Type B pancreatic cell (in vitro differentiated cells): Measurements from ENCODE around the gene POU5F1. TPM values are rescaled to one million over a fixed set of nuclear protein-coding genes. Genes with fewer than 3 reads are reported as not detected.

Experiments
- DNase-seq: peaks from one replicate; pipeline ENCODE4 v3.0.0; 2021; ENCODE audit warnings: mixed read lengths; ENCODE audit not compliant: unreplicated experiment; ENCODE audit errors: extremely low spot score
- H3K27ac Mint-ChIP-seq: 2 replicates; pipeline ENCODE4 v1.8.0; 2021; ENCODE audit warnings: mild to moderate bottlenecking, mixed read lengths
- H3K27me3 Mint-ChIP-seq: 2 replicates; pipeline ENCODE4 v1.8.0; 2021; ENCODE audit warnings: mixed read lengths
- H3K36me3 Mint-ChIP-seq: 2 replicates; pipeline ENCODE4 v1.8.0; 2021; ENCODE audit warnings: mixed read lengths
- H3K4me1 Mint-ChIP-seq: one replicate; pipeline ENCODE4 v1.8.0; 2021; ENCODE audit warnings: mixed read lengths; ENCODE audit not compliant: unreplicated experiment
- H3K4me3 Mint-ChIP-seq: 2 replicates; pipeline ENCODE4 v1.8.0; 2021; ENCODE audit warnings: mild to moderate bottlenecking, mixed read lengths
- H3K9me3 Mint-ChIP-seq: 2 replicates; pipeline ENCODE4 v1.8.0; 2021; ENCODE audit warnings: mixed read lengths
- CTCF ChIP-seq: fragments of 200-600 bp; sonication (generic); conservative IDR thresholded peaks from 2 replicates; pipeline ENCODE4 v1.5.0; 2021; ENCODE audit warnings: antibody characterized with exemption, mild to moderate bottlenecking
- total RNA-seq: library from RNA; stranded (reverse); gene quantifications from 2 replicates; pipeline ENCODE4 v1.2.1, GENCODE V29; 2021; ENCODE audit warnings: low replicate concordance

Gene POU5F1
- total RNA-seq, 1 donor from 2014 or later, result not detected

GRCh38 chr6:31140643-31141042, 29.8 kb downstream of the POU5F1 start:
- peaks cover 9% of the 10 kb centered on the region for H3K27me3 Mint-ChIP-seq
- H3K27ac Mint-ChIP-seq, result no peak overlapping the region

GRCh38 chr6:31139599-31139998, 30.9 kb downstream of the POU5F1 start:
- peaks cover 12% of the 10 kb centered on the region for H3K4me1 Mint-ChIP-seq
- H3K27me3 Mint-ChIP-seq, result peaks cover 9% of the 10 kb centered on the region
- peaks cover 4% of the 10 kb centered on the region for H3K9me3 Mint-ChIP-seq
- TF ChIP-seq CTCF, result no peak
- H3K4me3 Mint-ChIP-seq, result no peak overlapping the region
- DNase-seq, result no peak
- H3K27ac Mint-ChIP-seq, result no peak overlapping the region
- no peaks in the 10 kb centered on the region for H3K36me3 Mint-ChIP-seq

More at GRCh38 chr6:31140643-31141042, 29.8 kb downstream of the POU5F1 start:
- Mint-ChIP-seq H3K9me3 (peaks cover 4% of the 10 kb centered on the region), H3K36me3 (no peaks in the 10 kb centered on the region), H3K4me1 (peaks cover 12% of the 10 kb centered on the region), H3K4me3 (no peak overlapping the region)
- no peak for TF ChIP-seq CTCF
- no peak for DNase-seq

GRCh38 chr6:31138982-31139381, 31.5 kb downstream of the POU5F1 start, which contains the start of gene PSORS1C2:
PSORS1C2 (minus strand) TSS chr6:31139066; CDS start chr6:31139026, 40 bp downstream.
- H3K36me3 Mint-ChIP-seq, result no peaks in the 10 kb centered on the region
- no peak for DNase-seq
- peaks cover 12% of the 10 kb centered on the region for H3K4me1 Mint-ChIP-seq
- H3K4me3 Mint-ChIP-seq, result no peak within 1 kb of the TSS
- H3K9me3 Mint-ChIP-seq, result peaks cover 4% of the 10 kb centered on the region
- no peak for TF ChIP-seq CTCF
- peaks cover 9% of the 10 kb centered on the region for H3K27me3 Mint-ChIP-seq
- no peak within 1 kb of the TSS for H3K27ac Mint-ChIP-seq

GRCh38 chr6:31135710-31136109, 34.8 kb downstream of the POU5F1 start:
- H3K27me3 Mint-ChIP-seq, result peaks cover 9% of the 10 kb centered on the region
- H3K4me3 Mint-ChIP-seq, result no peak overlapping the region
- peaks cover 5% of the 10 kb centered on the region for H3K4me1 Mint-ChIP-seq
- no peaks in the 10 kb centered on the region for H3K36me3 Mint-ChIP-seq
- no peak for DNase-seq
- H3K27ac Mint-ChIP-seq, result no peak overlapping the region
- TF ChIP-seq CTCF, result no peak
- H3K9me3 Mint-ChIP-seq, result peaks cover 4% of the 10 kb centered on the region

DNA sequence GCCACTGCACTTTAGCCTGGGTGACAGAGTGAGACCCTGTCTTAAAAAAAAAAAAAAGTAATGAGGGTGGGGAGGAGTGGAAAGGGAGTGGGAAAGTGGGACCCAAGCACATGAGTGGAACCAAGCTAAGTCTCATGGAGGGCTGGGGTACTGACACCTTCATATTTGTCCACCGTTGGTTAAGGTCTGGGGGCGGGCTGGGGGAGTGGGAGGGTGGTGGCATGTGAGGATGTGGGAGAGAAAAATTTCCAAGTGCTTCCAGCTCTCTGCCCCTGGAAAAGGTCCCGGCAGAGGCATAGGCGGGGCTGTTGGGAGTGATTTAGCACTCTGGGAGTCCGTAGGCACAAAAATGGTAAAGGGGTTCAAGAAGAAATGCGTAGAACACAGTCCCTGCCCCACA, 37.7 kb downstream of the POU5F1 start:
- H3K9me3 Mint-ChIP-seq, result peaks cover 4% of the 10 kb centered on the region
- no peak overlapping the region for H3K27ac Mint-ChIP-seq
- H3K4me3 Mint-ChIP-seq, result no peak overlapping the region
- H3K27me3 Mint-ChIP-seq, result peaks cover 19% of the 10 kb centered on the region
- H3K4me1 Mint-ChIP-seq, result peaks cover 10% of the 10 kb centered on the region
- no peak for TF ChIP-seq CTCF
- DNase-seq, result no peak
- no peaks in the 10 kb centered on the region for H3K36me3 Mint-ChIP-seq

DNA sequence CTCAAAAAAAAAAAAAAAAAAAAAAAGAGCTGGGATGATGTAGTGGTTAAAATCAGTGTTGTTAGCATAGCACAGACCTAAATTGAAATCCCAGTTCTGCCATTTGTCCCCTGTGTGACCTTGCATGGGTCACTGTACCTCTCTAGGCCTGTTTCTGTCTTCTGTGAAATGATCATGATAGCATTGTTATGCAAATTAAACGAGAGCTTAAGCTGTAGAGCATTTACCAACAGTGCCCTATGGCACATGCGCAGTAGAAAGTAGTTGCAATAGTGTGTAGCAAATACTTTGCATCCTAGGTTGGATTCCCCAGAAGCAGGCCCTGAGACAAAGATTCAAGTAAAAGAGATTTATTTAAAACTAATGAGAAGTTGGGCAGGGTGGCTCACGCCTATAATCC, 38.9 kb downstream of the POU5F1 start:
- Mint-ChIP-seq H3K9me3 (no peaks in the 10 kb centered on the region), H3K27ac (no peak overlapping the region), H3K4me3 (no peak overlapping the region), H3K36me3 (no peaks in the 10 kb centered on the region), H3K27me3 (peaks cover 21% of the 10 kb centered on the region), H3K4me1 (peaks cover 5% of the 10 kb centered on the region)
- TF ChIP-seq CTCF, result no peak
- DNase-seq, result no peak
